ENCODE results near the gene SLC25A21. TPM values are rescaled to one million over a fixed set of nuclear protein-coding genes. Genes with fewer than 3 reads are reported as not detected.

SLC25A21 gene
- total and polyA plus RNA-seq, 4 experiments from 2014 or later = not detected

DNA sequence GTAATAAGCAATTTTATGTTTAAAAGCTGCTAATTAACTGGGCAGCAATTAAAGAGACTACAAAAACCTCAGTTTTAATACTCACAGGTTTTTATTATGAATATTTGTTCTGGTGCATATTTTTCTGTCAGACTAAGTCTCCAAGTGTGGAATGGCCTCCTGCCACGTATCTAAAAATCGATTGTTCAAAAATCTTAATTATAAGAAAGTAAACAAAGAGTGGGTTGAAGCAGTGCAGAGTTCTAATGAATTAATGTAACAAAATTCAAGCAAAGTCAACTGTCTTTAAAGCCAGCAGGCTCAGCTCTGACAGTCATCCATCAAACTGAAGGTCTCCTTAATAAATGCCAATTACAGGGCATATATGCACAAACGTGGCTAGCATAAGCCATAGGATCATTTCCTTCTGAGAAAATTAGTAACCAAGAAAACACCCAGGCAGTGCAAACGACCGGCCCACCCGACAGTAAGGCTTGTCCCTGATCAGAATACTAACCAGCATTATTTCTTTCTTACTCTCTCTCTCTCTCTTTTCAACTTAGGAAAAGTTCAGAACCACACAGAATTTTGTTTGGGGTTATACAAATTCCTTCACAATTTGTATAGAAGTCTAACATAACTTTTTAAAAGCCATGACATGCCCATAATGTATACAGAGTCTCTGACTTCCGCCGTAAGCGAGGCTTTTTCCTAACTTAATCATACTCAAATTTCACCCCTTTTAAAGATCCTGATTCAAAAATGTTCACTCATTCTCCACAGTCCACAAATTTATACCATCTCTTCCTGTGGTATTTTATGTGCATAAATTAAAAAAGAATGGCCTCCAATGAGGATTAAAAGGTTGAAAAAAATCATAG, 83.8 kb downstream of the SLC25A21 start:
- ChIA-PET POLR2A (ENCODE audit: partially characterized antibody) (no interaction called here), CTCF (ENCODE audit: partially characterized antibody) (no interaction called here)
- no peaks in the 10 kb centered on the region for H3K4me1 ChIP-seq (ENCODE audit: insufficient read depth, low read length)
- Mint-ChIP-seq H3K4me3 (no peak overlapping the region), H3K27me3 (no peaks in the 10 kb centered on the region), H3K27ac (no peak overlapping the region), H3K9me3 (peaks cover 0 to 4% (median 2%) of the 10 kb centered on the region in 8 donors), H3K4me1 (no peaks in the 10 kb centered on the region), H3K36me3 (no peaks in the 10 kb centered on the region)
- DNase-seq = no peak
- H3K4me3 ChIP-seq (ENCODE audit: low read length in 2 of 2) = no peak overlapping the region
- no peaks in the 10 kb centered on the region for H3K36me3 ChIP-seq (ENCODE audit: insufficient read depth, low read length)
- H3K9me3 ChIP-seq (ENCODE audit: control insufficient read depth in 1 of 2, low read length in 2 of 2) = no peaks in the 10 kb centered on the region
- H3K27me3 ChIP-seq (ENCODE audit: insufficient read depth, low read length) = no peaks in the 10 kb centered on the region
- H3K27ac ChIP-seq (ENCODE audit: low read depth, low read length) = no peak overlapping the region
- intact Hi-C loops (cut with micrococcal nuclease) = no loop called here

DNA sequence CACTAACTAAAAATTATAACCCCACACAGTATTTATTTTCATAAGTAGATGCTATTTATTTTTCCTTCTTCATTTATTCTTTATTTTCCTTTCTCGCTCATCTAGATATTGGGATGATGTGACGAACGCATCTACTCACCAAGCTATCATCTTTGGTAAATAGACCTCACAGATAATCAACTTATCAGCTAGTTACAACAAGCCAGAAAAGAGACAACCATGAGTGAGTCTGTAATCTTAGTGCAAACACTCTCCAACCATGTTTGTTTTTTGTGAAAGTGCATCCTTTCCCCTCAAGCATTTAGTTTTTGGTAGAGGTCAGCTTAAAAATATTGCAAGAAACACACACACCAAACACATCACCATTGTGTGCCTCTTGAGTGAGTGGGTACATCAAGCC, 84.9 kb downstream of the SLC25A21 start:
- Mint-ChIP-seq H3K27ac (no peak overlapping the region), H3K4me1 (no peaks in the 10 kb centered on the region), H3K27me3 (no peaks in the 10 kb centered on the region), H3K4me3 (no peak overlapping the region), H3K9me3 (peaks cover 0 to 4% (median 2%) of the 10 kb centered on the region in 8 donors), H3K36me3 (no peaks in the 10 kb centered on the region)
- POLR2A ChIA-PET (ENCODE audit: partially characterized antibody) = no interaction called here
- Histone ChIP-seq H3K27me3 (ENCODE audit: insufficient read depth, low read length) (no peaks in the 10 kb centered on the region), H3K9me3 (ENCODE audit: control insufficient read depth in 1 of 2, low read length in 2 of 2) (no peaks in the 10 kb centered on the region), H3K4me3 (ENCODE audit: low read length in 2 of 2) (no peak overlapping the region), H3K27ac (ENCODE audit: low read depth, low read length) (no peak overlapping the region), H3K36me3 (ENCODE audit: insufficient read depth, low read length) (no peaks in the 10 kb centered on the region), H3K4me1 (ENCODE audit: insufficient read depth, low read length) (no peaks in the 10 kb centered on the region)
- CTCF ChIA-PET (ENCODE audit: partially characterized antibody) = no interaction called here
- intact Hi-C loops (cut with micrococcal nuclease) = no loop called here
- no peak for DNase-seq

DNA sequence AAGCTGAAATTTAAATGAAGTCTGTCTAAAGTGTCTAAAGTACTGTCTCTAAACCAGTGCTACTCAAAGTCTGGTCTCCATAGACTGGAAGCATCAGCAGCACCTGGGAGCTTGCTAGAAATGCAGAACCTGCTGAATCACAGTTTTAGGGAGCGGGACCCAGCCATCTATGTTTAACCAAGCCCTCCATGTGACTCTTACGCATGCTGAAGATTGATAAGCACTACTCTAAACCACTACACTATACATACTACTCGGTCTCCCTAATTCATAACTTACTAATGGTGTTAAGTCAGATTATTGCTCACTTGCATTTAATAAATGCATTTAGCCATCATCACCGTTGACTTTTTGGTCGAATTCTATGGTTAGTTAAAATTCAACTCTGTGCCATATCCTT, 88.8 kb downstream of the SLC25A21 start:
- H3K27me3 ChIP-seq (ENCODE audit: insufficient read depth, low read length) = no peaks in the 10 kb centered on the region
- DNase-seq = no peak
- no peak overlapping the region for H3K27ac ChIP-seq (ENCODE audit: low read depth, low read length)
- Mint-ChIP-seq H3K4me3 (no peak overlapping the region), H3K4me1 (no peaks in the 10 kb centered on the region), H3K27me3 (no peaks in the 10 kb centered on the region), H3K27ac (no peak overlapping the region), H3K9me3 (peaks cover 0 to 5% (median 0%) of the 10 kb centered on the region in 8 donors), H3K36me3 (no peaks in the 10 kb centered on the region)
- CTCF ChIA-PET (ENCODE audit: partially characterized antibody) = no interaction called here
- no peaks in the 10 kb centered on the region for H3K9me3 ChIP-seq (ENCODE audit: control insufficient read depth in 1 of 2, low read length in 2 of 2)
- intact Hi-C loops (cut with micrococcal nuclease) = no loop called here
- H3K36me3 ChIP-seq (ENCODE audit: insufficient read depth, low read length) = no peaks in the 10 kb centered on the region
- no peaks in the 10 kb centered on the region for H3K4me1 ChIP-seq (ENCODE audit: insufficient read depth, low read length)
- H3K4me3 ChIP-seq (ENCODE audit: low read length in 2 of 2) = no peak overlapping the region
- POLR2A ChIA-PET (ENCODE audit: partially characterized antibody) = no interaction called here

DNA sequence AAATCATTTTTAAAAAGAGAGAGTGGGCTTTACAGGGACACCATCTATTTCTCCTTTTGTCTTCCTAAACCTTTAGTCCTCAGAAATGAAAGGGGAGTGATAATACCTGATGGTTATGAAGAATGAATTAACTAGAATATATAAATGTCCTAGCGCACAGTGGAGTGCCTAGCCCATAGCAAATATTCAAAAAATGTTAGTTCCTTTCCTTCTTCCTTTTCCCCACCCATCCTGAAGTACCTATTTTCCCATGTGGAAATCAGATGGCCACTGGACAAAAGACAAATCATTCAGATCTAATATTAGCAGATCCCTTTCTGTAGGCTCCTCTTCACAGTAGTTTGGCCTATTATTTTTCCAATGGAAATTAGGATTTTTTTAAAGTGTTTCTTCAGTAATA, 90.0 kb downstream of the SLC25A21 start:
- no peak overlapping the region for H3K4me3 Mint-ChIP-seq
- DNase-seq = no peak
- Histone ChIP-seq H3K9me3 (ENCODE audit: control insufficient read depth in 1 of 2, low read length in 2 of 2) (no peaks in the 10 kb centered on the region), H3K36me3 (ENCODE audit: insufficient read depth, low read length) (no peaks in the 10 kb centered on the region), H3K4me1 (ENCODE audit: insufficient read depth, low read length) (no peaks in the 10 kb centered on the region), H3K27ac (ENCODE audit: low read depth, low read length) (no peak overlapping the region), H3K4me3 (ENCODE audit: low read length in 2 of 2) (no peak overlapping the region), H3K27me3 (ENCODE audit: insufficient read depth, low read length) (no peaks in the 10 kb centered on the region)
- CTCF ChIA-PET (ENCODE audit: partially characterized antibody) = no interaction called here
- H3K9me3 Mint-ChIP-seq = peaks cover 0 to 5% (median 0%) of the 10 kb centered on the region in 8 donors
- H3K4me1 Mint-ChIP-seq = no peaks in the 10 kb centered on the region
- H3K36me3 Mint-ChIP-seq = no peaks in the 10 kb centered on the region
- POLR2A ChIA-PET (ENCODE audit: partially characterized antibody) = no interaction called here
- no peaks in the 10 kb centered on the region for H3K27me3 Mint-ChIP-seq
- intact Hi-C loops (cut with micrococcal nuclease) = no loop called here
- H3K27ac Mint-ChIP-seq = no peak overlapping the region

DNA sequence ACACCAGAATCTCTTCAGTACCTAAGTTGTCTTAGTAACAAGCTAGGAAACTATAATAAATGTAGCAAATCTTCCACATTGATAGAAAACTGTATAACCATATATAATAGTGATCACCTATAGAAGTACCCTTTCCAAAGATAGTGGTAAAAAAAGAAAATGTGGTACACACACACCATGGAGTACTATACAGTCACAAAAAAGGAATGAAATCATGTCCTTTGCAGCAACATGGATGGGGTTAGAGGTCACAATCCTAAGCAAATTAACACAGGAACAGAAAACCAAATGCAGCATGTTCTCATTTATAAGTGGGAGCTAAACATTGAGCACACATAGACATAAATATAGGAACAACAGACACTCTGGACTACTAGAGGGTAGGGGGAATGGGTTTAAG, 90.5 kb downstream of the SLC25A21 start:
- POLR2A ChIA-PET (ENCODE audit: partially characterized antibody) = no interaction called here
- no peaks in the 10 kb centered on the region for H3K9me3 ChIP-seq (ENCODE audit: control insufficient read depth in 1 of 2, low read length in 2 of 2)
- no peak overlapping the region for H3K27ac ChIP-seq (ENCODE audit: low read depth, low read length)
- H3K4me3 Mint-ChIP-seq = no peak overlapping the region
- intact Hi-C loops (cut with micrococcal nuclease) = no loop called here
- CTCF ChIA-PET (ENCODE audit: partially characterized antibody) = no interaction called here
- H3K27ac Mint-ChIP-seq = no peak overlapping the region
- H3K4me3 ChIP-seq (ENCODE audit: low read length in 2 of 2) = no peak overlapping the region
- no peaks in the 10 kb centered on the region for H3K36me3 Mint-ChIP-seq
- H3K9me3 Mint-ChIP-seq = peaks cover 0 to 5% (median 0%) of the 10 kb centered on the region in 8 donors
- H3K27me3 ChIP-seq (ENCODE audit: insufficient read depth, low read length) = no peaks in the 10 kb centered on the region
- H3K4me1 Mint-ChIP-seq = no peaks in the 10 kb centered on the region
- no peaks in the 10 kb centered on the region for H3K4me1 ChIP-seq (ENCODE audit: insufficient read depth, low read length)
- no peak for DNase-seq
- no peaks in the 10 kb centered on the region for H3K27me3 Mint-ChIP-seq
- no peaks in the 10 kb centered on the region for H3K36me3 ChIP-seq (ENCODE audit: insufficient read depth, low read length)

DNA sequence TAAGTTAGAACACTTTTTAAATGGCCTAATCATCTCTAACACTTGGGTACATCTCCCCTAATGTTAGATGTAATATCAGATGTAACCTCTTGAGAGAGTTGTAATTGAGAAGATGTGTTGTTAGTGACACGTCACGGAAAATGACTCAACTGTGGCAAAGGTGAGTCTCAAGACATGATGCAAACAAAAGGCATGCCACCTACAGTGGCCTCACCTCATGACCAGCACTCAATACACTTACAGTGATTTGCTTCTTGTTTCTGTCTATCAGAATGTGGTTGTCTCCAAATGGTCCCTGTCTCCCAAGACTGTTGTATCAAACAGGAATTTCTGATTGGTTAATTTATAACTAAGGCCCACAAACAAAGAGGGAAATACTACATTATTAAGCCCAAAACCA, 91.2 kb downstream of the SLC25A21 start:
- ChIA-PET CTCF (ENCODE audit: partially characterized antibody) (no interaction called here), POLR2A (ENCODE audit: partially characterized antibody) (no interaction called here)
- H3K27ac Mint-ChIP-seq = no peak overlapping the region
- no peaks in the 10 kb centered on the region for H3K4me1 Mint-ChIP-seq
- no peak overlapping the region for H3K27ac ChIP-seq (ENCODE audit: low read depth, low read length)
- peaks cover 0 to 5% (median 0%) of the 10 kb centered on the region in 8 donors for H3K9me3 Mint-ChIP-seq
- H3K27me3 ChIP-seq (ENCODE audit: insufficient read depth, low read length) = no peaks in the 10 kb centered on the region
- no peak overlapping the region for H3K4me3 Mint-ChIP-seq
- no peaks in the 10 kb centered on the region for H3K36me3 Mint-ChIP-seq
- DNase-seq = no peak
- no peaks in the 10 kb centered on the region for H3K9me3 ChIP-seq (ENCODE audit: control insufficient read depth in 1 of 2, low read length in 2 of 2)
- H3K27me3 Mint-ChIP-seq = no peaks in the 10 kb centered on the region
- intact Hi-C loops (cut with micrococcal nuclease) = no loop called here
- H3K4me1 ChIP-seq (ENCODE audit: insufficient read depth, low read length) = no peaks in the 10 kb centered on the region
- no peaks in the 10 kb centered on the region for H3K36me3 ChIP-seq (ENCODE audit: insufficient read depth, low read length)
- H3K4me3 ChIP-seq (ENCODE audit: low read length in 2 of 2) = no peak overlapping the region

DNA sequence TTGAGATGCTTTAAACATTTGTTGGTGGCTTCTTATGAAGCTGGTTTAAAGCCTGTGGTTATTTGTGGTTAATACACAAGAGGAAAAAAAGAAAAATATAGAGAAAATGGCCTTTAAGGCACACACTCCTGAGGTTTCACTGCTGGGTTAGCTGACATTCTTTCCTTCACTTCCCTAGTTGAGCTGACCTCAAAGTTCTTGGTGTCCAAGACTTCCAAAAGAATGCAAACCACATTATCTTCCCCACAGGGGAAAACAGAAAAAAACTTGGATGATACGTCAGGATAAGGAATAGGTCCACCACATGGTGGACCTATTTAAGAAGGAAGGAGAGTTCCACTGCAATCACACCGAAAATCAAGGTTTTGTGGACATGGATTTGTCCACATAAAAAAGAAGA, 94.3 kb downstream of the SLC25A21 start:
- no peaks in the 10 kb centered on the region for H3K4me1 Mint-ChIP-seq
- intact Hi-C loops (cut with micrococcal nuclease) = no loop called here
- H3K27me3 ChIP-seq (ENCODE audit: insufficient read depth, low read length) = no peaks in the 10 kb centered on the region
- H3K4me3 ChIP-seq (ENCODE audit: low read length in 2 of 2) = no peak overlapping the region
- POLR2A ChIA-PET (ENCODE audit: partially characterized antibody) = no interaction called here
- no peaks in the 10 kb centered on the region for H3K36me3 Mint-ChIP-seq
- H3K4me3 Mint-ChIP-seq = no peak overlapping the region
- no peaks in the 10 kb centered on the region for H3K9me3 ChIP-seq (ENCODE audit: control insufficient read depth in 1 of 2, low read length in 2 of 2)
- no peak for DNase-seq
- peaks cover 0 to 4% (median under 1%) of the 10 kb centered on the region in 8 donors for H3K9me3 Mint-ChIP-seq
- no peaks in the 10 kb centered on the region for H3K27me3 Mint-ChIP-seq
- H3K36me3 ChIP-seq (ENCODE audit: insufficient read depth, low read length) = no peaks in the 10 kb centered on the region
- H3K4me1 ChIP-seq (ENCODE audit: insufficient read depth, low read length) = no peaks in the 10 kb centered on the region
- H3K27ac ChIP-seq (ENCODE audit: low read depth, low read length) = no peak overlapping the region
- CTCF ChIA-PET (ENCODE audit: partially characterized antibody) = no interaction called here
- H3K27ac Mint-ChIP-seq = no peak overlapping the region
